HG03575 (cell line): ENCODE results near the gene GADD45G.

Experiments
- ATAC-seq: cut with Tn5 transposase; IDR thresholded peaks from one replicate; pipeline ENCODE4 v1.9.1; 2021; ENCODE audit not compliant: unreplicated experiment, insufficient number of reproducible peaks, low FRiP score; ENCODE audit errors: extremely low read depth

Gene GADD45G

GRCh38 chr9:89591274-89592212 is 13.3 kb upstream of the GADD45G start:
- no peak for ATAC-seq

GRCh38 chr9:89592213-89592815 is 12.5 kb upstream of the GADD45G start:
- ATAC-seq: no peak

- ATAC-seq: no peak
Measured at GRCh38 chr9:89592963-89593726, 11.7 kb upstream of the GADD45G start.

GRCh38 chr9:89593727-89594427 is 10.9 kb upstream of the GADD45G start:
- ATAC-seq: no peak

GRCh38 chr9:89594811-89595550 is 9.8 kb upstream of the GADD45G start:
- ATAC-seq: no peak

- no peak for ATAC-seq
Measured at GRCh38 chr9:89595646-89596045, 9.2 kb upstream of the GADD45G start.

- ATAC-seq: no peak
Measured at GRCh38 chr9:89596937-89597555, 7.8 kb upstream of the GADD45G start.

GRCh38 chr9:89597711-89598362 is 7.0 kb upstream of the GADD45G start:
- ATAC-seq: no peak

GRCh38 chr9:89598363-89598713 is 6.5 kb upstream of the GADD45G start:
- ATAC-seq: no peak

GRCh38 chr9:89598926-89599325 is 5.9 kb upstream of the GADD45G start:
- ATAC-seq: no peak

- ATAC-seq: no peak
Measured at GRCh38 chr9:89600831-89601230, 4.0 kb upstream of the GADD45G start.

- ATAC-seq: no peak
Measured at GRCh38 chr9:89601306-89601705, 3.5 kb upstream of the GADD45G start.

GRCh38 chr9:89601856-89602562 is 2.8 kb upstream of the GADD45G start:
- no peak for ATAC-seq

- ATAC-seq: no peak
Measured at GRCh38 chr9:89602978-89603766, 1.6 kb upstream of the GADD45G start.

GRCh38 chr9:89603767-89604665 is 796 bp upstream of the GADD45G start:
- no peak for ATAC-seq
